ENCODE measurements around the gene ELF2. TPM values are rescaled to one million over a fixed set of nuclear protein-coding genes. Genes with fewer than 3 reads are reported as not detected.

The ELF2 gene
- total and polyA plus RNA-seq, 2 of the 8 experiments (the other 6 are each of a cell fraction or from before 2014, with no cell fraction given), result 21.1 to 44.3 TPM

DNA sequence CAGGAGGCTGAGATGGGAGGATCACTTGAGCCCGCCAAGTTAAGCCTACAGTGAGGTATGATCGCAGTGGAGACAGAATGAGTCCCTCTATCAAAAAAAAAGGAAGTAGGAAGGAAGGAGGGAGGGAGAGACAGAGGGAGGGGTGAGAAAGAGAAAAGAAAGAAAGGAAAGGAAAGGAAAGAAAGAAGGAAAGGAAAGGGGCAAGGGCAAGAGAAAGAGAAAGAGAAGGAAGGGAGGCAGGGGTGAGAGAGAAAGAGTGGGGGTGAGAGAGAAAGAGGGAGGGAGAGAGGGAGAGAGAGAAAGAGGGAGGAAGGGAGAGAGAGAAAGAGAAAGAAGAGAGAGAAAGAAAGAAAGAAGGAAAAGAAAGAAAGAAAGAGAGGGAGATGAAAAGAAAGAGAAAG lies 13.2 kb downstream of the ELF2 start:
- H2AK5ac ChIP-seq (ENCODE audit: low read depth, low read length), result no peak overlapping the region
- no peaks in the 10 kb centered on the region for H3K27me3 ChIP-seq (replicated peaks in 1 of 4; ENCODE audit: control insufficient read depth in 3 of 4, extremely low read depth in 1 of 4, insufficient read depth in 3 of 4, low read length in 3 of 4)
- H4K20me1 ChIP-seq (replicated peaks in 1 of 2; ENCODE audit: control insufficient read depth in 1 of 2, insufficient read depth in 2 of 2, low read length in 2 of 2), result no peaks in the 10 kb centered on the region
- H3K9me3 ChIP-seq (ENCODE audit: insufficient read depth in 2 of 2, low read depth in 1 of 2, low read length in 1 of 2), result no peaks in the 10 kb centered on the region
- H2BK15ac ChIP-seq (ENCODE audit: low read length), result no peak overlapping the region
- H3K79me2 ChIP-seq (ENCODE audit: control insufficient read depth in 1 of 2, insufficient read depth in 2 of 2, low read length in 2 of 2), result peaks cover 3 to 73% of the 10 kb centered on the region in 2 experiments
- ChIA-PET CTCF (ENCODE audit: partially characterized antibody) (interaction anchor here (1.0 to 1.5 kb wide), 7 partner anchors 8 to 169 kb away, joined by 3 to 9 read pairs (median 3); no protein-coding TSS in a partner anchor), POLR2A (ENCODE audit: partially characterized antibody) (interaction anchor here (0.6 to 2.0 kb wide), 4 partner anchors 9 to 63 kb away, joined by 3 to 6 read pairs (median 4); no protein-coding TSS in a partner anchor)
- no peak overlapping the region for H3K9ac ChIP-seq (replicated peaks in 1 of 4; ENCODE audit: extremely low read depth in 1 of 4, low read depth in 3 of 4, low read length in 3 of 4)
- H2BK20ac ChIP-seq (ENCODE audit: low read length), result no peak overlapping the region
- no peak overlapping the region for H3K14ac ChIP-seq (ENCODE audit: insufficient read length)
- no peak overlapping the region for H3K23ac ChIP-seq (ENCODE audit: insufficient read length)
- no peak overlapping the region for H4K91ac ChIP-seq (replicated peaks; ENCODE audit: insufficient read length, low read length)
- H3K4me2 ChIP-seq (ENCODE audit: insufficient read depth in 1 of 2, low read depth in 2 of 2, low read length in 2 of 2), result no peak overlapping the region
- H3K27ac ChIP-seq (ENCODE audit: low read depth, low read length), result no peak overlapping the region
- DNase-seq (ENCODE audit: low read depth in 1 of 2, low spot score in 2 of 2), result no peak
- H3K4ac ChIP-seq (replicated peaks; ENCODE audit: insufficient read length, low read depth, low read length), result no peak overlapping the region
- peaks cover 8 to 16% (median 13%) of the 10 kb centered on the region in 4 experiments; a peak in 6 of 7 replicates for H3K4me1 ChIP-seq (replicated peaks in 1 of 4; ENCODE audit: control insufficient read depth in 3 of 4, insufficient read depth in 4 of 4, low read length in 3 of 4)
- H3K4me3 ChIP-seq (ENCODE audit: extremely low read depth in 1 of 4, insufficient read depth in 2 of 4, low read depth in 3 of 4, low read length in 4 of 4), result no peak overlapping the region
- no peaks in the 10 kb centered on the region; the same call in 1 of the 2 replicates for H3K23me2 ChIP-seq (ENCODE audit: low read depth, low read length)
- TF ChIP-seq, protein P1, sequence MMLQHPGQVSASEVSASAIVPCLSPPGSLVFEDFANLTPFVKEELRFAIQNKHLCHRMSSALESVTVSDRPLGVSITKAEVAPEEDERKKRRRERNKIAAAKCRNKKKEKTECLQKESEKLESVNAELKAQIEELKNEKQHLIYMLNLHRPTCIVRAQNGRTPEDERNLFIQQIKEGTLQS (IDR thresholded peaks at IDR 0.05; ENCODE audit: insufficient read depth, low read depth, low read length), result no peak
- TF ChIP-seq ASH2L (IDR thresholded peaks at IDR 0.05; ENCODE audit: low read length) (peak; percentile 2), KDM4A (IDR thresholded peaks at IDR 0.05; ENCODE audit: low read depth, low read length, severe bottlenecking) (no peak)
- H4K8ac ChIP-seq (ENCODE audit: extremely low read depth, insufficient read depth, low read length), result no peak overlapping the region
- no peaks in the 10 kb centered on the region for H3K36me3 ChIP-seq (ENCODE audit: control insufficient read depth in 2 of 4, insufficient read depth in 4 of 4, low read length in 3 of 4)
- no peak for FAIRE-seq
- H4K5ac ChIP-seq (ENCODE audit: insufficient read length, low read depth, low read length), result peak overlapping the region; percentile 64
- 100% methylated on average over 2 of the region's 2 CpGs; no CpG with 5 or more reads in 1 of the 2 experiments for WGBS, 2 experiments (ENCODE audit: extremely low coverage in 1 of 2, insufficient coverage in 1 of 2, insufficient read length in 1 of 2, insufficient replicate concordance in 2 of 2, low coverage in 1 of 2, low lambda C conversion rate in 2 of 2, missing lambda C conversion rate in 1 of 2)
- H3K79me1 ChIP-seq (ENCODE audit: low read depth, low read length), result peaks cover 3% of the 10 kb centered on the region; the same call in 1 of the 2 replicates
- no peak overlapping the region; the same call in 1 of the 2 replicates for H3K18ac ChIP-seq (ENCODE audit: extremely low read depth, low read length)
- H3K56ac ChIP-seq (replicated peaks; ENCODE audit: insufficient read length, low read depth, low read length), result no peak overlapping the region
- no peak overlapping the region for H2BK120ac ChIP-seq (replicated peaks; ENCODE audit: low read depth, low read length)
- H2AFZ ChIP-seq (ENCODE audit: low read length), result no peak overlapping the region
- no peak overlapping the region for H2BK12ac ChIP-seq (ENCODE audit: low read depth, low read length)
- no peak overlapping the region for H2BK5ac ChIP-seq (ENCODE audit: low read depth, low read length)
